ENCODE data around the gene CLCN5.
"Not testable (repeated sequence)": the region's sequence is repeated elsewhere in the genome, so short reads cannot be mapped to it uniquely, and the experiment has no call there.

Gene CLCN5

DNA sequence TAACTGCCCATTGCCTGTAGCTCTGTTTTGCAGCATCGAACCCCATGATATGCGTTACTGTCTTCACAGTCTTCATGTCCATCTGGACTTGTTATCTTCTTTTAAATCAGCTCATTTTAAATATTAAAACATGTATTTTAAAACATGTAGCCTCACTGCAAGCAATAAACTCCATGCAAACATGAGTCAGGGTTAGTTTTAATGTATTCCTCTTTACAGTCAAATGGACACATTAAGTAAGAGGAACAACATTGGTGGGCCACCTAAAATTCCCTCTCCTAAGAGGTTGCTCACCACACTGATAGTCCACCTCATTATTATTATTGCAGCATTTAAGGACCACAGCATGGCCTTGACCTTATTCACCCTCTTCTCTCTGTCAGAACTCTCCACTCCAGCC is 74.1 kb downstream of the CLCN5 start:
- no peak for DNase-seq

DNA sequence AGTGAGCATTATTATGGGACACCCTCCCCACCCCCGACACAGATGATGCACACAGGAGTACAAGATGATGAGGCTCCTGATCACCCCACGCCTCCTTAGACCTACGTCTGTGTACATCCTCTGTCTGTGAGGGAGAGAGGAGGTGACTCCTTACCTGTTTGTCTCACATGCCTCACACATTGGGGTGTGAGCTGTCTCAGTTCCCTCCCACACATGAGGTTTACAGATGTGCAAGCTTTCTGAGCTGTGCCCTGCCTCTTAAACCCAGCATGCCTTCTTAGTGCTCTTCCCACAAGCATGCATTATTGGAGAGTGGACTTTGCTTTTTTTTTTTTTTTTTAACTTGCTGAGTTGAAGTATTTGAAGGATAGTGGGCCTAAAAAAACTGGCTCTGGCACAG is 76.7 kb downstream of the CLCN5 start:
- DNase-seq = no peak

- no peak for DNase-seq
These were observed 78.6 kb downstream of the CLCN5 start for GRCh38 chrX:50000937-50001542.

- DNase-seq = no peak
These were observed 79.8 kb downstream of the CLCN5 start for GRCh38 chrX:50002067-50002714.

DNA sequence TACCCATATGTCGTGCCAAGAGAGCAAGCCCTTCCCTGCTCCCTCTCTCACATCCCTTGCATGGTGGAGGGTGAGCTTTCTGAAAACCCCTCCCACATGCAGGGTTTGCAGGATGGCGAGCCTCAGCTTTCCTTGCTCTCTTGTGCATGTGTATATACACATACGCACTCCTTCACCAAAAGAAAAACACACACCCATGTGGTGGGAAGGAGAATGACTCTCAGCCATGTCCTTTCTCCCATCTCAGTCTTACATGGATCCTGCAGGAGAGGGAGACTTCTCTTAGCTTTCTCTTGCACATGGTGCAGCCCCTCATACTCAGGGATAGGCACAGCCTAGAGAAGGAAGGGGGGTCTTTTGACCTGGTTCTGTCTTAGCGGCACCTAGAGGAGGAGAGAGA is 81.1 kb downstream of the CLCN5 start:
- no peak for DNase-seq

DNA sequence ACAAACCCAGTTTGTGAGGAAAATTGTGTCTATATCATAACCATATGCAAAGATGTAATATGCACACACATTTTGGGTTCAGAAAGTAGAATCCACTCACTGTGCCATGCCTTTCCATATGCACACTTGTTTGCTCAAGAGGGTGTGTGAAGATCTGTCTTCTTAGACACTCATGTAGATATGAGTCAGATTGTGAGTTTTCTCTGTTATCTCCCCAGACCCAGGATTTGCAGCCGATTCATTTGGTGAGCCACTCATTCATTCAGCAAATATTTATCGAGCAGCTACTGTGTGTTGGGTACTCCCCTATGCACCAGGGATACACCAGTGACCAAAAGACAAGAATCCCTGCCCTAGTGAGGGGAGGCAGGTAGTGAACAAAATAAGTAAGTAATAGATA is 81.5 kb downstream of the CLCN5 start:
- no peak for DNase-seq

- not testable (repeated sequence) for DNase-seq
These were observed 103.2 kb downstream of the CLCN5 start for GRCh38 chrX:50025591-50025990.

GRCh38 chrX:50035126-50035525 is 112.7 kb downstream of the CLCN5 start:
- DNase-seq = no peak

DNA sequence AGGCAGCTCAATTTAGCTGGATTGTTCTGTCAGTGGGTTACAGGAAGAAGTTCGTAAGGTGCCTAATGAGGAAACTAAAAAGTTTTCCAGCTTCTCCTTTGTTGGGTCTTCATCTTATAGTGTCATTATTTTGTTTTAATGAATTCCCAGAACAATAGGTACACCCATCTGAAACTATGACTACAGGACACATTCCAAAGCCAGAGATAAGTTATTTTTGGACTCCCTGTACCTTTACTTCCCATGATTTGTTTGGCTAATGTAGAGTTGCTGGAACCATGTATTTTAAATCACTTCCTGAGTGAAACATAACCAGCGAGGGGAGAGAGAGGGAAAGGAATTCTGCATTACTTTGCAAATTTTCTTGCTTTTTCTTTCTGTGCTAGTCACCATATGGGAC is 114.0 kb downstream of the CLCN5 start:
- DNase-seq = no peak

DNA sequence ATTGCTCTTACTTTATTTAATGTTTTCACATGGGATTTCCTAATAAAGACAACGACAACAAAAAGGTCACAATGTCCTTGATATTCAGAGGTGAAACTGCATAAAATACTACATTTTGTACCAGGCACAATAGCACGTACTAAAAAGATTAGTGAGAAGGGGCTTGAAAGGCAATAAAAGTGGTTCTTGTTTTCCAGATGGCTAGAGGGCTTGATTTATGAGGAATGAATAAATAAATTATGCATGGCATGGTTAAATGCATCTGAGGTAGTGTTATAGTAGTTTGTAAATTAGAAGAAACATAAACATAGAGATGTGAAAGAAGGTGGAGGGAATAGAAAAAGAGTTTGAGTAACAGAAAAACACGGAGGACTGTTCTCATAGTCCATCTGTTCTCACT is 123.4 kb downstream of the CLCN5 start:
- DNase-seq = no peak

- DNase-seq = no peak
These were observed 126.8 kb downstream of the CLCN5 start for GRCh38 chrX:50049228-50049627.

GRCh38 chrX:50054147-50054546 is 131.8 kb downstream of the CLCN5 start:
- DNase-seq = no peak

DNA sequence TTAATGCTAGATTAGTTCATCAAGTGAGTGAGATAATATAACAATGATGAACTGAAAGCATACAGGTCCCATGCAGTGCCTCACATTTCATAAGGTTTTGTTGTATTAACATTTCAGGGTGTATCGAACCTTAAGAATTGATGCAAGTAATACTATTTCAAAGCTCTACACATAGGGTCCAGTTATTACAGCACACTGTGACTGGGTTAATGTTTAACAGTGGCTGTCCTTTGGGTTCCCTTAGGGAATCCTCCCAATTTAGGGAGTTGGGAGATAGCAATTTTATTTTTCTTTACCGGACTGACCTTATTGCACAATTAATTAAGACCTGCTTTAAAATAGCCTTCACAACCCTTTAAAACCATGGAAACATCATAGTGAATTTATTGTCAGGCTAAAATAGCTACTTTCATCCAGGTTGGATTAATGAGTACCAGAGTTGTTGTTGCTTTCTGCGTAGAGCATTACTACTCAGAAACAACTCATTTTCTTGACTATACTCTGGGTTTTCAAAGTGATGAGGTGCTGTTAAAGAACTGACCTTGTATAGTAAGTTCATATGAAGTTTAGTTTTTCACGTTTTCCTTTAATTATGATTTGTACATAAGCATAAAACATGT is 144.0 kb downstream of the CLCN5 start:
- no peak for DNase-seq

GRCh38 chrX:50067435-50068284 is 145.3 kb downstream of the CLCN5 start:
- DNase-seq = no peak

- no peak for DNase-seq
These were observed 145.8 kb downstream of the CLCN5 start for GRCh38 chrX:50068285-50068563.

GRCh38 chrX:50068893-50069292 is 146.5 kb downstream of the CLCN5 start:
- DNase-seq = no peak

DNA sequence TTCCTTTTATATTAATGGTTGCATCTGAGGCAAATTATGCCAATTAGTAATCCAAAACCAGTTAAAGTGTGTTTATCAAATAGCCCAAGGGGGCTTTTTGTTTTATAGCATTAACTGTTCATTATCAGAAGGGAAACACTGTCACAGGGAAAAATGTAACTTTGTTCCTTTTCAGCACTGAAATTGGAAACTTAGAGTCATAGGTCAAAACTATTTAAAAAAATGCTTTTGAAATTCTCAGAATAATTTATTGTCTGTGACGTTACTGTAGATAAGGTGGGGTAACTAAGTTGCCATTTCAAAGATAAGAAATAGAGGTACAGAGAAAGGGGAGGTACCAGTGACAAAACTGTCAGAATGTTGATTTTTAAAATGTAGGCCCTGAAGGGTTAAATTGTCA is 149.1 kb downstream of the CLCN5 start:
- no peak for DNase-seq

- DNase-seq = no peak
These were observed 149.7 kb downstream of the CLCN5 start for GRCh38 chrX:50072110-50072509.

- DNase-seq = no peak
These were observed 151.2 kb downstream of the CLCN5 start for GRCh38 chrX:50073601-50074000.

DNA sequence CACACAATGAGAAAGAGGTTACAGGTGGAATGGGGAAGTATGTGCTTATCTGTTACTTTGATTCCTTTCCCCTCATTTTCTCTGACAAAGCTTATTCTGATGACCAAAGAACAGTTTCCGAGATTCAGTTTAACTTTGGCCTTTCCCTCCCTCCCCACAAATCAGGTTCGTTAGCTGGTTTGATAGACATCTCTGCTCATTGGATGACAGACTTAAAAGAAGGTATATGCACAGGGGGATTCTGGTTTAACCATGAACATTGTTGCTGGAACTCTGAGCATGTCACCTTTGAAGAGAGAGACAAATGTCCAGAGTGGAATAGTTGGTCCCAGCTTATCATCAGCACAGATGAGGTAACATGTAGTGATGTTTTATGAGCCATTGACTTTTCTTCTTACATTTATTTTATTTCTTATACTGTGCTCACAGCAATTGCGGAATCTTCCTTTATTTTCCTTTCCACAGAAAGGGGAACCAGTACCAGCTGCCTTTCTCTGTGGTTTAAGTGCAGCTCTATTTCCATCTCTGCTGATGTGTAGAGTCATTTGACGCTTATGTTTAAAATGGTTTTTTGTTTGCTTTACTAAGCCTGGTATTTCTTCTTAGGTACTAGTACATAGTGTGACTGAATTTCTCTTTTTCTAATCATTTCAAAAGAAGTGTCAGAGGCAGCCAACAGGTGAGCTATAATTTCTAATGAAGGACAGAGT is 153.4 kb downstream of the CLCN5 start:
- DNase-seq = no peak

GRCh38 chrX:50081282-50081889 is 159.0 kb downstream of the CLCN5 start:
- no peak for DNase-seq

DNA sequence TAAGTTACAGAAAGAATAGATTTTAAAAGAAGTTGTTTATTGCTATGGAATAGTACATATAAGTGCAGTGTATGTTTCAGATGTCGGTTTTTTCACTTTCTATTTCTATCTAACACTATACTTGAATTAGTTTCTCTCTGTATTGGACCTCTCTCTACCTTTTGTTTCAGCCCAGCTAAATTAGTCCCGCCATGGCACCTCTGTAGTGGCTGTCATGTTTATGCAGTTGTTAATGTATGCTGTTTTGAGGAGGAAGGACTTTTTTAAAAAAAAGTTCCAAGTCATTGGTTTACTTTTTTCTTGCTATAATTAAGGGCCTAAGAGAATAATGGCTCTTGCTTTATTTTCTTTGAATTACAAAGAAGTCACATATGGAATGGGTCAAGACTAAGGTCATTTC is 160.3 kb downstream of the CLCN5 start:
- DNase-seq = no peak

- DNase-seq = no peak
These were observed 166.2 kb downstream of the CLCN5 start for GRCh38 chrX:50088645-50089044.

All from activated effector memory CD4-positive, alpha-beta T cell treated with anti-CD3 and anti-CD28 coated beads, Interleukin-2, amount 50 U/mL, for 16 hours (primary cell).